K562 (cell line): ENCODE measurements around the gene CC2D1A. TPM values are rescaled to one million over a fixed set of nuclear protein-coding genes. Genes with fewer than 3 reads are reported as not detected.
A peak's percentile ranks its signal among the peaks of the same experiment; 100 is the strongest.

Source experiments
- ARID4B ChIP-seq: sonication (generic); formaldehyde crosslinking; IDR thresholded peaks from 2 replicates; pipeline ENCODE4 v1.8.0; 2022; ENCODE audit warnings: mild to moderate bottlenecking, missing genetic modification reagents
- ATF3 ChIP-seq, 2 experiments: fragments of 450-650 bp in 1 of 2; sonication (generic) in 1 of 2; formaldehyde crosslinking in 1 of 2; IDR thresholded peaks in 1 of 2; conservative IDR thresholded peaks in 1 of 2; 2 replicates each; pipeline versions ENCODE4 v1.6.1 to v1.8.1; 2016 to 2023; ENCODE audit warnings: mild to moderate bottlenecking in 2 of 2, moderate library complexity in 2 of 2, inconsistent platforms in 1 of 2, missing genetic modification reagents in 1 of 2
- CBX3 ChIP-seq, 2 experiments: IDR thresholded peaks; 1 replicate in 1 of 2; 2 replicates in 1 of 2; pipeline ENCODE4 v1.6.1; 2012; ENCODE audit warnings: inconsistent platforms in 2 of 2, low read length in 2 of 2, borderline replicate concordance in 1 of 2, control low read depth in 1 of 2
- E2F5 ChIP-seq: sonication (generic); formaldehyde crosslinking; IDR thresholded peaks from 2 replicates; pipeline ENCODE4 v1.8.0; 2022; ENCODE audit warnings: mild to moderate bottlenecking, missing genetic modification reagents
- HIVEP1 ChIP-seq: fragments of 250-450 bp; sonication (Bioruptor Pico); IDR thresholded peaks from 2 replicates; pipeline ENCODE4 v1.4.0; 2020; ENCODE audit warnings: mild to moderate bottlenecking
- HNRNPLL ChIP-seq: fragments of 200-400 bp; formaldehyde crosslinking; IDR thresholded peaks from 2 replicates; pipeline ENCODE4 v1.6.1; 2017; ENCODE audit warnings: low read length, low read depth, mild to moderate bottlenecking; ENCODE audit not compliant: poor library complexity, severe bottlenecking
- KDM4B ChIP-seq, 2 experiments: fragments of 450-650 bp in 1 of 2; sonication (generic) in 1 of 2; IDR thresholded peaks; 2 replicates each; pipeline ENCODE4 v1.6.1; 2016 to 2017; ENCODE audit warnings: borderline replicate concordance in 2 of 2, antibody characterized with exemption in 1 of 2, low read depth in 1 of 2, mild to moderate bottlenecking in 1 of 2
- KLF1 ChIP-seq: fragments of 450-650 bp; IDR thresholded peaks from 2 replicates; pipeline ENCODE4 v1.6.1; 2016; ENCODE audit warnings: missing genetic modification characterization, missing compliant biosample characterization
- MAZ ChIP-seq, 2 experiments: fragments of 450-650 bp in 1 of 2; sonication (generic) in 1 of 2; formaldehyde crosslinking; IDR thresholded peaks in 1 of 2; conservative IDR thresholded peaks in 1 of 2; 2 replicates each; pipeline versions ENCODE4 v1.4.0 to v1.5.0; 2020; ENCODE audit warnings: mild to moderate bottlenecking in 1 of 2, missing genetic modification reagents in 1 of 2
- POLR2A ChIP-seq: fragments of 450-650 bp; conservative IDR thresholded peaks from 2 replicates; pipeline ENCODE4 v1.6.1; 2016
- RBFOX2 ChIP-seq: fragments of 200-400 bp; formaldehyde crosslinking; IDR thresholded peaks from 2 replicates; pipeline ENCODE4 v1.6.1; 2017; ENCODE audit warnings: low read depth, mild to moderate bottlenecking, low read length, moderate library complexity
- SMAD4 ChIP-seq: fragments of 250-450 bp; sonication (Bioruptor Pico); conservative IDR thresholded peaks from 2 replicates; pipeline ENCODE4 v1.8.0; 2021; ENCODE audit warnings: inconsistent platforms, mild to moderate bottlenecking, moderate library complexity
- TRIM24 ChIP-seq, 2 experiments: fragments of 450-650 bp; IDR thresholded peaks; 2 replicates each; pipeline ENCODE4 v1.6.1; 2016
- XRCC5 ChIP-seq: fragments of 200-400 bp; formaldehyde crosslinking; IDR thresholded peaks from 2 replicates; pipeline ENCODE4 v1.6.1; 2017; ENCODE audit warnings: low read depth, mild to moderate bottlenecking, low read length
- ZC3H4 ChIP-seq: sonication (generic); formaldehyde crosslinking; IDR thresholded peaks from 2 replicates; pipeline ENCODE4 v1.9.0; 2021; ENCODE audit warnings: missing genetic modification reagents, borderline replicate concordance
- ZEB2 ChIP-seq: fragments of 450-650 bp; IDR thresholded peaks from 2 replicates; pipeline ENCODE4 v1.6.1; 2016
- ZFP36 ChIP-seq: fragments of 150-350 bp; IDR thresholded peaks from 2 replicates; pipeline ENCODE4 v1.6.1; 2018; ENCODE audit warnings: low read length, low read depth; ENCODE audit not compliant: partially characterized antibody
- ZFX ChIP-seq: sonication (generic); formaldehyde crosslinking; IDR thresholded peaks from 2 replicates; pipeline ENCODE4 v1.8.0; 2022; ENCODE audit warnings: mild to moderate bottlenecking, missing genetic modification reagents, moderate library complexity
- ZNF121 ChIP-seq: sonication (generic); formaldehyde crosslinking; conservative IDR thresholded peaks from 2 replicates; pipeline ENCODE4 v1.8.0; 2022; ENCODE audit warnings: missing genetic modification reagents
- polyA plus RNA-seq, 8 experiments: library from polyadenylated mRNA; depleted of rRNA in 4 of 8; stranded (reverse) in 5 of 8; unstranded in 3 of 8; fragments of >200 nt; fragmentation: Nextera tagmentation in 2 of 8; fragmentation: Illumina TruSeq in 1 of 8; extraction: Ambion mirVana in 2 of 8; extraction: Trizol in 1 of 8; gene quantifications; 2 replicates each; pipeline versions ENCODE4 v1.2.1 to v1.2.3, GENCODE V29; 2011 to 2014; ENCODE audit warnings: inconsistent platforms in 1 of 8, missing spikeins in 1 of 8
- total RNA-seq, 7 experiments: library from RNA; depleted of rRNA in 6 of 7; stranded (reverse); fragments of >200 nt in 6 of 7; fragmentation: Illumina TruSeq in 2 of 7; extraction: Trizol in 2 of 7; gene quantifications; 2 replicates each; pipeline versions ENCODE4 v1.2.1 to v1.2.3, GENCODE V29; 2011 to 2021; ENCODE audit warnings: low replicate concordance in 1 of 7

The CC2D1A gene
- total and polyA plus RNA-seq, 9 of the 15 experiments (the other 6 are each of a cell fraction or from before 2014, with no cell fraction given): 0.32 to 31.0 (median 12.9) TPM

- TF ChIP-seq ATF3 (IDR thresholded peaks at IDR 0.05) (peak; percentile 90), ATF3 (CRISPR knock-in tag; conservative IDR thresholded peaks at IDR 0.05) (no peak), ZNF121 (CRISPR knock-in tag) (no peak), ZFX (peak; percentile 77), ARID4B (CRISPR knock-in tag) (0 out of 2 replicates have a peak, but pooled peaks have one; percentile 11), KLF1 (tag) (0 out of 2 replicates have a peak, but pooled peaks have one; percentile 32), E2F5 (CRISPR knock-in tag) (no peak), TRIM24 (IDR thresholded peaks at IDR 0.05) (no peak), SMAD4 (peak; percentile 68; the same call in 1 of the 2 replicates), KDM4B (IDR thresholded peaks at IDR 0.05; ENCODE audit: borderline replicate concordance in 2 of 2, low read depth in 1 of 2) (no peak; a peak in 1 of 4 replicates), HIVEP1 (CRISPR knock-in tag) (peak; percentile 71; the same call in 1 of the 2 replicates), CBX3 (IDR thresholded peaks at IDR 0.05; ENCODE audit: borderline replicate concordance in 1 of 2, low read length in 2 of 2) (peak in 1 of 2 experiments; percentile 20; a peak in 1 of 3 replicates), MAZ (CRISPR knock-in tag; conservative IDR thresholded peaks at IDR 0.05 in 1 of 2, IDR thresholded peaks at IDR 0.05 in 1 of 2) (peak; percentile 89 to 90), HNRNPLL (peak; percentile 75), POLR2A (peak; percentile 62), RBFOX2 (peak; percentile 70), ZEB2 (no peak), XRCC5 (peak; percentile 80), ZFP36 (peak; percentile 12), ZC3H4 (CRISPR knock-in tag) (peak; percentile 81; the same call in 1 of the 2 replicates)
Observed at GRCh38 chr19:13861714-13862531, 44.1 kb upstream of the CC2D1A start (continued).
